Stomach (tissue), 9 donors: ENCODE results near the gene CCNG2. TPM values are rescaled to one million over a fixed set of nuclear protein-coding genes. Genes with fewer than 3 reads are reported as not detected.
A peak's percentile ranks its signal among the peaks of the same experiment; 100 is the strongest.

Experiments used
- DNase-seq, 2 donors: peaks; one replicate each; pipeline versions ENCODE4 v3.0.0 to v3.0.0-alpha.2; 2013 to 2019
- H3K27ac ChIP-seq, 5 donors: fragments of 200-600 bp in 4 of 5; sonication (generic) in 4 of 5; one replicate each; pipeline ENCODE4 v1.5.1; 2013 to 2019; ENCODE audit warnings: mild to moderate bottlenecking in 1 of 5, moderate library complexity in 1 of 5
- H3K27me3 ChIP-seq, 3 donors: fragments of 200-600 bp; sonication (generic); one replicate each; pipeline ENCODE4 v1.5.1; 2017 to 2019; ENCODE audit warnings: mixed run types in 1 of 3
- H3K36me3 ChIP-seq, 4 donors: fragments of 200-600 bp; sonication (generic); 1 replicate in 3 of 4; 2 replicates in 1 of 4; pipeline ENCODE4 v1.5.1; 2016 to 2019
- H3K4me1 ChIP-seq, 4 donors: fragments of 200-600 bp; sonication (generic); one replicate each; pipeline ENCODE4 v1.5.1; 2016 to 2019
- H3K4me3 ChIP-seq, 4 donors: fragments of 200-600 bp; sonication (generic) in 3 of 4; one replicate each; pipeline ENCODE4 v1.5.1; 2016 to 2019; ENCODE audit warnings: mild to moderate bottlenecking in 1 of 4
- H3K9me3 ChIP-seq, 4 donors: fragments of 200-600 bp; sonication (generic); one replicate each; pipeline ENCODE4 v1.5.1; 2016 to 2019
- CTCF ChIP-seq, 7 experiments: fragments of 450-650 bp in 4 of 7; fragments of 200-600 bp in 3 of 7; sonication (generic) in 3 of 7; IDR thresholded peaks; one replicate each; pipeline ENCODE4 v1.5.1; 2016 to 2019; ENCODE audit warnings: antibody characterized with exemption in 7 of 7, control low read depth in 2 of 7, mild to moderate bottlenecking in 1 of 7
- EP300 ChIP-seq: sonication (generic); formaldehyde crosslinking; IDR thresholded peaks from one replicate; pipeline ENCODE4 v1.6.1; 2017; ENCODE audit warnings: antibody characterized with exemption
- POLR2A ChIP-seq, 4 donors: fragments of 450-650 bp; IDR thresholded peaks; one replicate each; pipeline ENCODE4 v1.6.1; 2016; ENCODE audit warnings: antibody characterized with exemption in 4 of 4, control low read depth in 2 of 4, mild to moderate bottlenecking in 1 of 4, moderate library complexity in 1 of 4
- POLR2AphosphoS5 ChIP-seq, 3 donors: sonication (generic); formaldehyde crosslinking; IDR thresholded peaks; one replicate each; pipeline ENCODE4 v1.6.1; 2016; ENCODE audit warnings: antibody characterized with exemption in 3 of 3
- WGBS, 5 donors: extraction: QIAGEN DNeasy Blood & Tissue Kit in 3 of 5; methylation state at CpG; one replicate each; pipeline versions ENCODE4 v1.1.5 to v1.1.7; 2013 to 2018; 5-methylcytosine and 5-hydroxymethylcytosine counted together
- intact Hi-C: fragments of 100-400 bp; cut with DNase I; formaldehyde crosslinking; loops from one replicate; pipeline ENCODE4 v1.15.1; 2023; ENCODE audit warnings: low total_unique reads
- polyA plus RNA-seq, 3 donors: library from polyadenylated mRNA; stranded (reverse); fragments of 200-250 nt; gene quantifications; one replicate each; pipeline ENCODE4 v1.2.3, GENCODE V29; 2013
- total RNA-seq, 5 donors: library from RNA; depleted of rRNA; stranded (reverse); fragments of >200 nt; gene quantifications; one replicate each; pipeline versions ENCODE4 v1.1.0 to v1.2.3, GENCODE V29; 2014 to 2016
- donor health status: healthy with polysubstance abuse.
- donor health status: Bipolar disorder and iron deficiency.
- donor health status: healthy.

Gene CCNG2
- total and polyA plus RNA-seq, 8 donors: 1.2 to 62.8 (median 18.4) TPM

GRCh38 chr4:77146186-77147078 lies 10.6 kb upstream of the CCNG2 start:
- no peak for DNase-seq
- WGBS, 5 donors: 54 to 76% (median 68%) methylated on average over 3 of the region's 3 CpGs

GRCh38 chr4:77147079-77147782 lies 9.8 kb upstream of the CCNG2 start:
- Histone ChIP-seq H3K4me1 (peaks cover 0 to 15% (median 0%) of the 10 kb centered on the region in 4 donors), H3K27me3 (no peaks in the 10 kb centered on the region), H3K9me3 (no peaks in the 10 kb centered on the region), H3K4me3 (no peak overlapping the region), H3K27ac (no peak overlapping the region), H3K36me3 (no peaks in the 10 kb centered on the region)
- intact Hi-C loops: no loop called here
- TF ChIP-seq POLR2A (IDR thresholded peaks at IDR 0.05): no peak
- DNase-seq: no peak
- WGBS, 5 donors: 50 to 73% (median 59%) methylated on average over 5 of the region's 5 CpGs

More at GRCh38 chr4:77146186-77147078, 10.6 kb upstream of the CCNG2 start:
- intact Hi-C loops: no loop called here
- Histone ChIP-seq H3K27me3 (no peaks in the 10 kb centered on the region), H3K9me3 (no peaks in the 10 kb centered on the region), H3K27ac (peak overlapping the region in 1 of 5 donors; percentile 11), H3K4me3 (no peak overlapping the region), H3K36me3 (no peaks in the 10 kb centered on the region), H3K4me1 (peaks cover 0 to 15% (median 0%) of the 10 kb centered on the region in 4 donors)
- TF ChIP-seq EP300: no peak
- TF ChIP-seq CTCF (IDR thresholded peaks at IDR 0.05): no peak

- no peaks in the 10 kb centered on the region for H3K27me3 ChIP-seq
- peaks cover 0 to 22% (median 0%) of the 10 kb centered on the region in 4 donors for H3K4me1 ChIP-seq
- no peak for DNase-seq
- intact Hi-C loops: no loop called here
- TF ChIP-seq POLR2AphosphoS5 (IDR thresholded peaks at IDR 0.05) (no peak), EP300 (no peak), CTCF (IDR thresholded peaks at IDR 0.05) (no peak)
- no peak overlapping the region for H3K27ac ChIP-seq
- no peaks in the 10 kb centered on the region for H3K36me3 ChIP-seq
- no peak overlapping the region for H3K4me3 ChIP-seq
- WGBS, 5 donors: 81 to 97% (median 87%) methylated on average over 2 of the region's 2 CpGs
- no peaks in the 10 kb centered on the region for H3K9me3 ChIP-seq
Measured at GRCh38 chr4:77148078-77148477, 8.9 kb upstream of the CCNG2 start.

- no peak for DNase-seq
- Histone ChIP-seq H3K4me3 (no peak overlapping the region), H3K27ac (no peak overlapping the region), H3K27me3 (no peaks in the 10 kb centered on the region), H3K36me3 (no peaks in the 10 kb centered on the region), H3K4me1 (peaks cover 0 to 26% (median 0%) of the 10 kb centered on the region in 4 donors), H3K9me3 (no peaks in the 10 kb centered on the region)
- WGBS, 5 donors: 91 to 100% (median 95%) methylated on average over 1 of the region's 1 CpG
- intact Hi-C loops: loop anchor here (10.0 kb wide), 1 partner anchor 55 kb away; no protein-coding TSS in a partner anchor
- no peak for TF ChIP-seq POLR2AphosphoS5 (IDR thresholded peaks at IDR 0.05)
- TF ChIP-seq EP300: no peak
- no peak for TF ChIP-seq POLR2A (IDR thresholded peaks at IDR 0.05)
- TF ChIP-seq CTCF (IDR thresholded peaks at IDR 0.05): no peak
Measured at GRCh38 chr4:77149789-77150188, 7.2 kb upstream of the CCNG2 start.
